Measurements from ENCODE around the gene ANKRD44. TPM values are rescaled to one million over a fixed set of nuclear protein-coding genes. Genes with fewer than 3 reads are reported as not detected.

The ANKRD44 gene
- total RNA-seq, 1 donor from 2014 or later, result 8.1 TPM

- no peak for DNase-seq (ENCODE audit: low spot score)
- Mint-ChIP-seq H3K4me3 (ENCODE audit: unreplicated experiment) (no peak overlapping the region), H3K36me3 (ENCODE audit: low read depth, unreplicated experiment) (no peaks in the 10 kb centered on the region), H3K27ac (ENCODE audit: unreplicated experiment) (no peak overlapping the region), H3K4me1 (ENCODE audit: unreplicated experiment) (peaks cover 3% of the 10 kb centered on the region), H3K9me3 (ENCODE audit: unreplicated experiment) (no peaks in the 10 kb centered on the region), H3K27me3 (ENCODE audit: unreplicated experiment) (no peaks in the 10 kb centered on the region)
- TF ChIP-seq CTCF (IDR thresholded peaks at IDR 0.05; ENCODE audit: unreplicated experiment), result no peak
Observed at GRCh38 chr2:197086500-197086899, 224.1 kb downstream of the ANKRD44 start.

- H3K4me3 Mint-ChIP-seq (ENCODE audit: unreplicated experiment), result no peak overlapping the region
- no peak overlapping the region for H3K27ac Mint-ChIP-seq (ENCODE audit: unreplicated experiment)
- H3K4me1 Mint-ChIP-seq (ENCODE audit: unreplicated experiment), result peaks cover 3% of the 10 kb centered on the region
- H3K9me3 Mint-ChIP-seq (ENCODE audit: unreplicated experiment), result no peaks in the 10 kb centered on the region
- no peak for DNase-seq (ENCODE audit: low spot score)
- H3K36me3 Mint-ChIP-seq (ENCODE audit: low read depth, unreplicated experiment), result no peaks in the 10 kb centered on the region
- H3K27me3 Mint-ChIP-seq (ENCODE audit: unreplicated experiment), result no peaks in the 10 kb centered on the region
- no peak for TF ChIP-seq CTCF (IDR thresholded peaks at IDR 0.05; ENCODE audit: unreplicated experiment)
Observed at GRCh38 chr2:197085665-197086064, 224.9 kb downstream of the ANKRD44 start.

- TF ChIP-seq CTCF (IDR thresholded peaks at IDR 0.05; ENCODE audit: unreplicated experiment), result no peak
- Mint-ChIP-seq H3K36me3 (ENCODE audit: low read depth, unreplicated experiment) (no peaks in the 10 kb centered on the region), H3K9me3 (ENCODE audit: unreplicated experiment) (no peaks in the 10 kb centered on the region), H3K27ac (ENCODE audit: unreplicated experiment) (no peak overlapping the region), H3K27me3 (ENCODE audit: unreplicated experiment) (peaks cover 6% of the 10 kb centered on the region), H3K4me1 (ENCODE audit: unreplicated experiment) (peaks cover under 1% of the 10 kb centered on the region), H3K4me3 (ENCODE audit: unreplicated experiment) (no peak overlapping the region)
- no peak for DNase-seq (ENCODE audit: low spot score)
Observed at GRCh38 chr2:197081294-197081693, 229.3 kb downstream of the ANKRD44 start.

GRCh38 chr2:197080578-197081216, 229.9 kb downstream of the ANKRD44 start:
- no peaks in the 10 kb centered on the region for H3K36me3 Mint-ChIP-seq (ENCODE audit: low read depth, unreplicated experiment)
- no peaks in the 10 kb centered on the region for H3K9me3 Mint-ChIP-seq (ENCODE audit: unreplicated experiment)
- H3K27me3 Mint-ChIP-seq (ENCODE audit: unreplicated experiment), result peaks cover 6% of the 10 kb centered on the region
- no peak for TF ChIP-seq CTCF (IDR thresholded peaks at IDR 0.05; ENCODE audit: unreplicated experiment)
- H3K27ac Mint-ChIP-seq (ENCODE audit: unreplicated experiment), result no peak overlapping the region
- H3K4me1 Mint-ChIP-seq (ENCODE audit: unreplicated experiment), result no peaks in the 10 kb centered on the region
- DNase-seq (ENCODE audit: low spot score), result no peak
- H3K4me3 Mint-ChIP-seq (ENCODE audit: unreplicated experiment), result no peak overlapping the region

GRCh38 chr2:197079832-197080555, 230.6 kb downstream of the ANKRD44 start:
- no peak for DNase-seq (ENCODE audit: low spot score)
- Mint-ChIP-seq H3K27ac (ENCODE audit: unreplicated experiment) (no peak overlapping the region), H3K27me3 (ENCODE audit: unreplicated experiment) (peaks cover 6% of the 10 kb centered on the region)

More at GRCh38 chr2:197079832-197080555, 230.6 kb downstream of the ANKRD44 start:
- Mint-ChIP-seq H3K9me3 (ENCODE audit: unreplicated experiment) (no peaks in the 10 kb centered on the region), H3K4me3 (ENCODE audit: unreplicated experiment) (no peak overlapping the region), H3K4me1 (ENCODE audit: unreplicated experiment) (no peaks in the 10 kb centered on the region), H3K36me3 (ENCODE audit: low read depth, unreplicated experiment) (no peaks in the 10 kb centered on the region)
- TF ChIP-seq CTCF (IDR thresholded peaks at IDR 0.05; ENCODE audit: unreplicated experiment), result no peak
